ENCODE data around the gene GADD45B. TPM values are rescaled to one million over a fixed set of nuclear protein-coding genes. Genes with fewer than 3 reads are reported as not detected.

Gene GADD45B
- total and polyA plus RNA-seq, 10 of the 15 experiments (the other 5 are each of a cell fraction or from before 2014, with no cell fraction given): 2.4 to 180 (median 91.1) TPM

GRCh38 chr19:2494447-2495129 lies 18.7 kb downstream of the GADD45B start (continued):
- no peak for TF ChIP-seq ZNF207 (IDR thresholded peaks at IDR 0.05; ENCODE audit: borderline replicate concordance)
- 0 out of 2 replicates have a peak, but pooled peaks have one; percentile 30 for TF ChIP-seq RFX5 (IDR thresholded peaks at IDR 0.05; ENCODE audit: low read depth, low read length)
- no peak for TF ChIP-seq NRF1 (conservative IDR thresholded peaks at IDR 0.05; ENCODE audit: low read depth, low read length)
- TF ChIP-seq FOXM1 (IDR thresholded peaks at IDR 0.05; ENCODE audit: low read depth, low read length): no peak
- no peak for TF ChIP-seq MXI1 (IDR thresholded peaks at IDR 0.05; ENCODE audit: low read depth, low read length)
- no peak for TF ChIP-seq ZNF217 (IDR thresholded peaks at IDR 0.05)
- TF ChIP-seq NR2C2 (IDR thresholded peaks at IDR 0.05; ENCODE audit: borderline replicate concordance, control insufficient read depth, insufficient read length, low read depth): no peak
- TF ChIP-seq GABPA (IDR thresholded peaks at IDR 0.05; ENCODE audit: low read depth): no peak
- TF ChIP-seq BMI1 (IDR thresholded peaks at IDR 0.05; ENCODE audit: borderline replicate concordance): no peak
- TF ChIP-seq NR2F1 (conservative IDR thresholded peaks at IDR 0.05): 0 out of 2 replicates have a peak, but pooled peaks have one; percentile 20
- TF ChIP-seq EP300 (IDR thresholded peaks at IDR 0.05; ENCODE audit: borderline replicate concordance in 1 of 2, control insufficient read depth in 1 of 2, low read depth in 2 of 2, low read length in 2 of 2): no peak
- no peak for TF ChIP-seq TCF12 (IDR thresholded peaks at IDR 0.05; ENCODE audit: low read depth, low read length)
- TF ChIP-seq CREB1 (IDR thresholded peaks at IDR 0.05; ENCODE audit: low read depth): peak; percentile 70
- TF ChIP-seq CHD4 (IDR thresholded peaks at IDR 0.05): no peak
- no peak for TF ChIP-seq ZNF687 (IDR thresholded peaks at IDR 0.05)
- TF ChIP-seq BCL3 (IDR thresholded peaks at IDR 0.05; ENCODE audit: borderline replicate concordance, insufficient read depth, low read depth, low read length, poor library complexity, severe bottlenecking): peak; percentile 27
